HepG2 (cell line): ENCODE data around the gene KRABD2.
"Not testable (repeated sequence)": the region's sequence is repeated elsewhere in the genome, so short reads cannot be mapped to it uniquely, and the experiment has no call there.

ENCODE experiments used
- ATAC-seq: fragments of 200-7000 bp; cut with Tn5 transposase; 3 replicates; pipeline ENCODE4 v1.9.1; 2020; ENCODE audit warnings: mild to moderate bottlenecking, moderate library complexity
- BruUV-seq: library from RNA; stranded (reverse); fragments of 400-500 nt; replicated peaks from 2 replicates; lab custom pipeline; 2021; lab: Mats Ljungman, UMichigan
- CTCF ChIA-PET: fragments of 300-600 bp; formaldehyde crosslinking; extraction: SDS; loops from one replicate; lab custom pipeline; 2021; ENCODE audit warnings: low total read pairs, inconsistent platforms, low intra/inter-chr PET ratio; lab: Yijun Ruan, JAX
- POLR2A ChIA-PET: fragments of 350-600 bp; sonication (Branson Sonifier 250); formaldehyde crosslinking; loops from one replicate; lab custom pipeline; 2020; ENCODE audit warnings: antibody characterized with exemption, inconsistent platforms; lab: Yijun Ruan, JAX
- DNase-seq: peaks from one replicate; pipeline ENCODE4 v3.0.0-alpha.2; 2015; ENCODE audit warnings: low spot score
- FAIRE-seq: peaks from 3 replicates; lab custom pipeline; 2011; peaks lifted over from hg19 to GRCh38; lab: Jason Lieb, UNC
- H2AFZ ChIP-seq: one replicate; pipeline ENCODE4 v1.6.1; 2011; ENCODE audit warnings: low read length, inconsistent platforms
- H3K27ac ChIP-seq: fragments of 300-600 bp; 3 replicates; pipeline ENCODE4 v1.8.0; 2011; ENCODE audit warnings: mixed run types, mild to moderate bottlenecking, mixed read lengths, low read length, inconsistent platforms; ENCODE audit not compliant: insufficient read depth; ENCODE audit errors: extremely low read length
- H3K27me3 ChIP-seq, 2 experiments: fragments of 200-600 bp in 1 of 2; 2 replicates in 1 of 2; 3 replicates in 1 of 2; pipeline versions ENCODE4 v1.6.0 to v1.8.0; 2011; ENCODE audit warnings: low read length in 2 of 2, mild to moderate bottlenecking in 2 of 2, moderate library complexity in 2 of 2, inconsistent platforms in 1 of 2; ENCODE audit not compliant: insufficient read depth in 2 of 2, control insufficient read depth in 1 of 2
- H3K36me3 ChIP-seq, 2 experiments: fragments of 200-600 bp in 1 of 2; replicated peaks in 1 of 2; 2 replicates in 1 of 2; 3 replicates in 1 of 2; pipeline versions ENCODE4 v1.5.1 to v1.8.0; 2011; ENCODE audit warnings: low read length in 2 of 2, inconsistent platforms in 1 of 2; ENCODE audit not compliant: insufficient read depth in 2 of 2, control insufficient read depth in 1 of 2
- H3K4me1 ChIP-seq: 2 replicates; pipeline ENCODE4 v1.5.1; 2012; ENCODE audit warnings: low read length, inconsistent platforms; ENCODE audit not compliant: insufficient read depth
- H3K4me2 ChIP-seq: 2 replicates; pipeline ENCODE4 v1.6.0; 2011; ENCODE audit warnings: low read depth, low read length, inconsistent platforms
- H3K4me3 ChIP-seq, 3 experiments: fragments of 200-600 bp in 1 of 3; sonication (generic), shearing (Covaris generic) in 1 of 3; replicated peaks in 1 of 3; 2 replicates each; pipeline ENCODE4 v1.5.1; 2011 to 2016; ENCODE audit warnings: low read length in 3 of 3, inconsistent platforms in 2 of 3, low read depth in 2 of 3, mild to moderate bottlenecking in 2 of 3, control low read depth in 1 of 3, mixed read lengths in 1 of 3; ENCODE audit not compliant: insufficient read depth in 1 of 3
- H3K79me2 ChIP-seq: one replicate; pipeline ENCODE4 v1.6.1; 2011; ENCODE audit warnings: low read length, inconsistent platforms; ENCODE audit not compliant: insufficient read depth
- H3K9ac ChIP-seq: 2 replicates; pipeline ENCODE4 v1.6.0; 2011; ENCODE audit warnings: mild to moderate bottlenecking, low read depth, low read length, inconsistent platforms; ENCODE audit not compliant: insufficient read depth
- H3K9me3 ChIP-seq: 2 replicates; pipeline ENCODE4 v1.5.1; 2012; ENCODE audit warnings: mild to moderate bottlenecking, low read length
- H4K20me1 ChIP-seq: 2 replicates; pipeline ENCODE4 v1.6.0; 2011; ENCODE audit warnings: inconsistent platforms, mild to moderate bottlenecking, low read length, moderate library complexity; ENCODE audit not compliant: insufficient read depth
- SP1 ChIP-seq, 2 experiments: fragments of 450-650 bp in 1 of 2; sonication (generic) in 1 of 2; formaldehyde crosslinking in 1 of 2; IDR thresholded peaks; 2 replicates each; pipeline versions ENCODE4 v1.4.0 to v1.6.1; 2016 to 2020; ENCODE audit warnings: missing genetic modification reagents in 1 of 2
- ZNF550 ChIP-seq: sonication (generic); formaldehyde crosslinking; IDR thresholded peaks from 2 replicates; pipeline ENCODE4 v1.4.0; 2020; ENCODE audit warnings: mild to moderate bottlenecking, missing genetic modification reagents, borderline replicate concordance
- WGBS: methylation state at CpG from one replicate; pipeline ENCODE4 v1.1.6; 2017; ENCODE audit warnings: low lambda C conversion rate; 5-methylcytosine and 5-hydroxymethylcytosine counted together
- in situ Hi-C: cut with HindIII; loops from 2 replicates; pipeline ENCODE4 v1.10.0; 2017; ENCODE audit warnings: low pct_unique_long_range_greater_than_20kb; ENCODE audit not compliant: extremely low pct_ligation_motif_present
- intact Hi-C: fragments of 100-400 bp; cut with micrococcal nuclease; formaldehyde crosslinking; loops from one replicate; pipeline ENCODE4 v1.10.0; 2022; ENCODE audit not compliant: unreplicated experiment

The KRABD2 gene

DNA sequence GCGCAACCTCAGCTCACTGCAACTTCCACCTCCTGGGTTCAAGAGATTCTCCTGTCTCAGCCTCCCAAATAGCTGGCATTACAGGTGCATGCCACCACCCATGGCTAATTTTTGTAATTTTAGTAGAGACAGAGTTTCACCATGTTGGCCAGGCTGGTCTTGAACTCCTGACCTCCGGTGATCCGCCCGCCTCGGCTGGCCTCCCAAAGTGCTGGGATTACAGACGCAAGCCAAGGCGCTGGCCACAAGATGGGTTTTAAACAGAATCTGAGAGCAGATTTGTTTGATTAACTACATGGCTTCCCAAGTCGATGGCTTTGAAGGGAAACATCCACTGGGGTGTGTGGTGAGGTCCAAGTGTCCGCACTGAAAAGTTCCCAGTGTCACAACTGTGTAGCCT lies 18.0 kb upstream of the KRABD2 start:
- CTCF ChIA-PET, H3K9me3 ChIP-seq, intact Hi-C loops, H3K79me2 ChIP-seq, H2AFZ ChIP-seq, FAIRE-seq, in situ Hi-C loops, DNase-seq, H3K36me3 ChIP-seq, POLR2A ChIA-PET, H3K4me2 ChIP-seq, H3K9ac ChIP-seq, BruUV-seq, H4K20me1 ChIP-seq, ATAC-seq, H3K27ac ChIP-seq, H3K4me3 ChIP-seq: not testable (repeated sequence)
- WGBS: 30% methylated on average over 8 of the region's 9 CpGs
- Histone ChIP-seq H3K4me1 (peaks cover 18% of the 10 kb centered on the region), H3K27me3 (peaks cover 0 to 44% of the 10 kb centered on the region in 2 experiments; a peak in 4 of 5 replicates)

DNA sequence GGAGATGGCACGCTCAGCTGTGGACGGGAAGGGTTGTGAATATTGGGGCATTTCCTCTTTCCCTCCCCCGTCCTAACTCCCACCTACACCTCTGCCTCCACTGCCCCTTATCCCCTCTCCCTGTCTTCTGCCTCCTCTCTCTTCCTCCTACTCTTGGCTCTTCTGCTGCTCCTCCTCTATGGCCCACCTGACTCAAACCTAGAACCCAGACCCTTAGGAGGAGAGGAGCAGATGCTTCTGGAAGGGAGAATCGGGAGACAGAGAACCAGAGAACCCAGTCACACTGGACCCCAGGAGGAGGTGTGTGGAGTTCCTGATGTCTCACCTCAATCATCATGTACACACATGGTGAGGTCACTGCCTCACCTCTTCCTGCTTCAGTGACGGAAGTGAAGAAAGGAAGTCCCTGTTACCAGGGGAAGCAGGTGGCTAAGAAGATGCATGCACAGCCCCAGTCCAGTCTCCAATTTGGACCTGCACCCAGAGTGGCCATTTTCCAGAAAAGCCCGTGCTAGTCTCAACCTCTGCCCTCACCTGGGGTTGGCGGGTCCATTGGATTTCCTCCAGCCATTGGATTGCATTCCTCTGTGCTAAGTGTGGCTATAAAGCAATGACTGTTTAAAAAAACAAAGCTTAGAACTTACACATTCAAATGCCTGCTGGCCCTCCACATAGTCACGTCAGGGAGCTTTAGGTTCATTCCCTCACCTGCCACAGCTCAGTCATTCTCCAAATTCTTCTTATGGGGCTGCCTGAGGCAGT lies 17.1 kb upstream of the KRABD2 start:
- ChIA-PET POLR2A (interaction anchor here (0.9 kb wide), 1 partner anchor 10 kb away, joined by 5 read pairs; no protein-coding TSS in a partner anchor), CTCF (no interaction called here)
- Histone ChIP-seq H3K27ac (no peak overlapping the region), H3K9ac (no peak overlapping the region), H2AFZ (peak overlapping the region; percentile 16), H3K79me2 (no peaks in the 10 kb centered on the region), H4K20me1 (no peaks in the 10 kb centered on the region), H3K9me3 (no peaks in the 10 kb centered on the region), H3K4me2 (no peak overlapping the region), H3K27me3 (peaks cover 0 to 38% of the 10 kb centered on the region in 2 experiments; a peak in 4 of 5 replicates), H3K4me3 (no peak overlapping the region), H3K4me1 (peaks cover 18% of the 10 kb centered on the region), H3K36me3 (no peaks in the 10 kb centered on the region)
- in situ Hi-C loops: no loop called here
- ATAC-seq (no peak), FAIRE-seq (no peak), DNase-seq (no peak)
- no peak for TF ChIP-seq SP1 (IDR thresholded peaks at IDR 0.05)
- TF ChIP-seq SP1 (CRISPR knock-in tag; IDR thresholded peaks at IDR 0.05): no peak
- no peak for TF ChIP-seq ZNF550 (CRISPR knock-in tag)
- 36% methylated on average over 7 of the region's 8 CpGs for WGBS
- intact Hi-C loops: no loop called here
- no TSS peak for BruUV-seq
